Measurements from ENCODE around the gene DENND2A.
"Not testable (repeated sequence)": the region's sequence is repeated elsewhere in the genome, so short reads cannot be mapped to it uniquely, and the experiment has no call there.

DENND2A gene

GRCh38 chr7:140637400-140637799 lies 3.2 kb downstream of the DENND2A start:
- TF ChIP-seq SPI1 (IDR thresholded peaks at IDR 0.05; ENCODE audit: low read depth, low read length) (no peak), POLR2A (IDR thresholded peaks at IDR 0.05; ENCODE audit: low read depth, low read length) (no peak), POU2F2 (IDR thresholded peaks at IDR 0.05; ENCODE audit: low read depth, low read length) (no peak), TAF1 (IDR thresholded peaks at IDR 0.05; ENCODE audit: low read depth, low read length) (no peak), POLR2AphosphoS5 (IDR thresholded peaks at IDR 0.05; ENCODE audit: low read depth, low read length) (no peak), PAX5 (IDR thresholded peaks at IDR 0.05; ENCODE audit: insufficient read depth, low read length, severe bottlenecking) (no peak)
- FAIRE-seq (no peak), DNase-seq (ENCODE audit: insufficient read length, low spot score) (no peak)

GRCh38 chr7:140635816-140636215 lies 4.8 kb downstream of the DENND2A start:
- no peak for FAIRE-seq
- no peak for DNase-seq (ENCODE audit: insufficient read length, low spot score)
- no peak for TF ChIP-seq POU2F2 (IDR thresholded peaks at IDR 0.05; ENCODE audit: low read depth, low read length)
- TF ChIP-seq TAF1 (IDR thresholded peaks at IDR 0.05; ENCODE audit: low read depth, low read length) = no peak
- no peak for TF ChIP-seq POLR2A (IDR thresholded peaks at IDR 0.05; ENCODE audit: low read depth, low read length)
- no peak for TF ChIP-seq POLR2AphosphoS5 (IDR thresholded peaks at IDR 0.05; ENCODE audit: low read depth, low read length)
- TF ChIP-seq SPI1 (IDR thresholded peaks at IDR 0.05; ENCODE audit: low read depth, low read length) = no peak
- no peak for TF ChIP-seq PAX5 (IDR thresholded peaks at IDR 0.05; ENCODE audit: insufficient read depth, low read length, severe bottlenecking)

- TF ChIP-seq POU2F2 (IDR thresholded peaks at IDR 0.05; ENCODE audit: low read depth, low read length) (no peak), POLR2AphosphoS5 (IDR thresholded peaks at IDR 0.05; ENCODE audit: low read depth, low read length) (no peak), SPI1 (IDR thresholded peaks at IDR 0.05; ENCODE audit: low read depth, low read length) (no peak), PAX5 (IDR thresholded peaks at IDR 0.05; ENCODE audit: insufficient read depth, low read length, severe bottlenecking) (no peak), TAF1 (IDR thresholded peaks at IDR 0.05; ENCODE audit: low read depth, low read length) (no peak), POLR2A (IDR thresholded peaks at IDR 0.05; ENCODE audit: low read depth, low read length) (no peak)
- no peak for DNase-seq (ENCODE audit: insufficient read length, low spot score)
- no peak for FAIRE-seq
Measured at GRCh38 chr7:140635345-140635744, 5.3 kb downstream of the DENND2A start.

GRCh38 chr7:140631602-140632001 lies 9.0 kb downstream of the DENND2A start:
- FAIRE-seq (no peak), DNase-seq (ENCODE audit: insufficient read length, low spot score) (no peak)
- TF ChIP-seq POLR2AphosphoS5 (IDR thresholded peaks at IDR 0.05; ENCODE audit: low read depth, low read length) (no peak), TAF1 (IDR thresholded peaks at IDR 0.05; ENCODE audit: low read depth, low read length) (no peak), SPI1 (IDR thresholded peaks at IDR 0.05; ENCODE audit: low read depth, low read length) (no peak), PAX5 (IDR thresholded peaks at IDR 0.05; ENCODE audit: insufficient read depth, low read length, severe bottlenecking) (no peak), POU2F2 (IDR thresholded peaks at IDR 0.05; ENCODE audit: low read depth, low read length) (no peak), POLR2A (IDR thresholded peaks at IDR 0.05; ENCODE audit: low read depth, low read length) (no peak)

- no peak for DNase-seq (ENCODE audit: insufficient read length, low spot score)
- FAIRE-seq = no peak
- TF ChIP-seq POLR2AphosphoS5 (IDR thresholded peaks at IDR 0.05; ENCODE audit: low read depth, low read length) (no peak), PAX5 (IDR thresholded peaks at IDR 0.05; ENCODE audit: insufficient read depth, low read length, severe bottlenecking) (no peak), TAF1 (IDR thresholded peaks at IDR 0.05; ENCODE audit: low read depth, low read length) (no peak), SPI1 (IDR thresholded peaks at IDR 0.05; ENCODE audit: low read depth, low read length) (no peak), POU2F2 (IDR thresholded peaks at IDR 0.05; ENCODE audit: low read depth, low read length) (no peak)
Measured at GRCh38 chr7:140631021-140631420, 9.6 kb downstream of the DENND2A start.

GRCh38 chr7:140625908-140626868 lies 14.4 kb downstream of the DENND2A start:
- DNase-seq (ENCODE audit: insufficient read length, low spot score) (no peak), FAIRE-seq (no peak)
- TF ChIP-seq TAF1 (IDR thresholded peaks at IDR 0.05; ENCODE audit: low read depth, low read length) (no peak), SPI1 (IDR thresholded peaks at IDR 0.05; ENCODE audit: low read depth, low read length) (no peak), POLR2A (IDR thresholded peaks at IDR 0.05; ENCODE audit: low read depth, low read length) (no peak), POLR2AphosphoS5 (IDR thresholded peaks at IDR 0.05; ENCODE audit: low read depth, low read length) (no peak), PAX5 (IDR thresholded peaks at IDR 0.05; ENCODE audit: insufficient read depth, low read length, severe bottlenecking) (no peak), POU2F2 (IDR thresholded peaks at IDR 0.05; ENCODE audit: low read depth, low read length) (no peak)

- FAIRE-seq; DNase-seq (ENCODE audit: insufficient read length, low spot score): not testable (repeated sequence)
Measured at GRCh38 chr7:140625192-140625558, 15.4 kb downstream of the DENND2A start.

- DNase-seq (ENCODE audit: insufficient read length, low spot score) (no peak), FAIRE-seq (no peak)
- no peak for TF ChIP-seq POLR2A (IDR thresholded peaks at IDR 0.05; ENCODE audit: low read depth, low read length)
- TF ChIP-seq POLR2AphosphoS5 (IDR thresholded peaks at IDR 0.05; ENCODE audit: low read depth, low read length) = no peak
- TF ChIP-seq TAF1 (IDR thresholded peaks at IDR 0.05; ENCODE audit: low read depth, low read length) = no peak
- TF ChIP-seq SPI1 (IDR thresholded peaks at IDR 0.05; ENCODE audit: low read depth, low read length) = no peak
- TF ChIP-seq POU2F2 (IDR thresholded peaks at IDR 0.05; ENCODE audit: low read depth, low read length) = no peak
- no peak for TF ChIP-seq PAX5 (IDR thresholded peaks at IDR 0.05; ENCODE audit: insufficient read depth, low read length, severe bottlenecking)
Measured at GRCh38 chr7:140624392-140625191, 16.0 kb downstream of the DENND2A start.

- DNase-seq (ENCODE audit: insufficient read length, low spot score) (no peak), FAIRE-seq (no peak)
- TF ChIP-seq POLR2A (IDR thresholded peaks at IDR 0.05; ENCODE audit: low read depth, low read length) (no peak), SPI1 (IDR thresholded peaks at IDR 0.05; ENCODE audit: low read depth, low read length) (no peak), TAF1 (IDR thresholded peaks at IDR 0.05; ENCODE audit: low read depth, low read length) (no peak), POU2F2 (IDR thresholded peaks at IDR 0.05; ENCODE audit: low read depth, low read length) (no peak), PAX5 (IDR thresholded peaks at IDR 0.05; ENCODE audit: insufficient read depth, low read length, severe bottlenecking) (no peak), POLR2AphosphoS5 (IDR thresholded peaks at IDR 0.05; ENCODE audit: low read depth, low read length) (no peak)
Measured at GRCh38 chr7:140623980-140624379, 16.6 kb downstream of the DENND2A start.
